Measurements from ENCODE around the gene TCEA3. TPM values are rescaled to one million over a fixed set of nuclear protein-coding genes. Genes with fewer than 3 reads are reported as not detected.

The TCEA3 gene
- total and polyA plus RNA-seq, 2 donors (not counting 3 experiments of a cell fraction or from before 2014, with no cell fraction given): 1.5 to 3.7 TPM

- no TSS peak for BruUV-seq (replicated peaks)
- no peak overlapping the region for H3K4me2 ChIP-seq (ENCODE audit: insufficient read depth, low read length)
- H3K4me3 ChIP-seq (replicated peaks in 1 of 3; ENCODE audit: insufficient read depth in 1 of 3, low read depth in 1 of 3, low read length in 3 of 3): no peak overlapping the region
- H3K27me3 ChIP-seq (ENCODE audit: control insufficient read depth in 2 of 2, insufficient read depth in 2 of 2, low read length in 2 of 2): no peaks in the 10 kb centered on the region
- H3K9me1 ChIP-seq (replicated peaks; ENCODE audit: control insufficient read depth, extremely low read depth, insufficient read depth, low read length): no peaks in the 10 kb centered on the region
- CTCF ChIA-PET: no interaction called here
- dilution Hi-C loops (cut with MboI; ENCODE audit: extremely low pct_ligation_motif_present, low sequenced_read_pairs): no loop called here
- H3K79me2 ChIP-seq (ENCODE audit: control insufficient read depth, insufficient read depth, low read length): no peaks in the 10 kb centered on the region
- DNase-seq (ENCODE audit: low read depth, low spot score) (no peak), FAIRE-seq (no peak)
- peaks cover 23% of the 10 kb centered on the region for H3K4me1 ChIP-seq (ENCODE audit: control insufficient read depth, extremely low read depth, insufficient read depth, low read length)
- no peaks in the 10 kb centered on the region for H3K36me3 ChIP-seq (ENCODE audit: control insufficient read depth in 2 of 2, extremely low read depth in 1 of 2, insufficient read depth in 2 of 2, low read length in 2 of 2)
- no peak overlapping the region for H3K9ac ChIP-seq (replicated peaks; ENCODE audit: extremely low read depth, insufficient read depth, low read length)
- no peaks in the 10 kb centered on the region for H4K20me1 ChIP-seq (replicated peaks; ENCODE audit: control insufficient read depth, extremely low read depth, insufficient read depth, low read length)
- intact Hi-C loops (cut with micrococcal nuclease): no loop called here
- no peak overlapping the region for H2AFZ ChIP-seq (ENCODE audit: low read depth, low read length)
- TF ChIP-seq POLR2AphosphoS5 (IDR thresholded peaks at IDR 0.05; ENCODE audit: insufficient read depth, low read depth, low read length) (no peak), POLR2A (IDR thresholded peaks at IDR 0.05; ENCODE audit: low read depth, low read length) (no peak), GATA2 (IDR thresholded peaks at IDR 0.05; ENCODE audit: insufficient read depth, insufficient read length, low read depth, low read length) (no peak), MAX (IDR thresholded peaks at IDR 0.05; ENCODE audit: insufficient read depth, insufficient read length) (no peak), EZH2 (IDR thresholded peaks at IDR 0.05; ENCODE audit: borderline replicate concordance, low read depth, low read length, severe bottlenecking) (no peak), JUN (IDR thresholded peaks at IDR 0.05; ENCODE audit: borderline replicate concordance, insufficient read depth, insufficient read length, low read depth) (no peak), MYC (IDR thresholded peaks at IDR 0.05; ENCODE audit: low read depth, low read length) (no peak)
- TF ChIP-seq, protein P1, sequence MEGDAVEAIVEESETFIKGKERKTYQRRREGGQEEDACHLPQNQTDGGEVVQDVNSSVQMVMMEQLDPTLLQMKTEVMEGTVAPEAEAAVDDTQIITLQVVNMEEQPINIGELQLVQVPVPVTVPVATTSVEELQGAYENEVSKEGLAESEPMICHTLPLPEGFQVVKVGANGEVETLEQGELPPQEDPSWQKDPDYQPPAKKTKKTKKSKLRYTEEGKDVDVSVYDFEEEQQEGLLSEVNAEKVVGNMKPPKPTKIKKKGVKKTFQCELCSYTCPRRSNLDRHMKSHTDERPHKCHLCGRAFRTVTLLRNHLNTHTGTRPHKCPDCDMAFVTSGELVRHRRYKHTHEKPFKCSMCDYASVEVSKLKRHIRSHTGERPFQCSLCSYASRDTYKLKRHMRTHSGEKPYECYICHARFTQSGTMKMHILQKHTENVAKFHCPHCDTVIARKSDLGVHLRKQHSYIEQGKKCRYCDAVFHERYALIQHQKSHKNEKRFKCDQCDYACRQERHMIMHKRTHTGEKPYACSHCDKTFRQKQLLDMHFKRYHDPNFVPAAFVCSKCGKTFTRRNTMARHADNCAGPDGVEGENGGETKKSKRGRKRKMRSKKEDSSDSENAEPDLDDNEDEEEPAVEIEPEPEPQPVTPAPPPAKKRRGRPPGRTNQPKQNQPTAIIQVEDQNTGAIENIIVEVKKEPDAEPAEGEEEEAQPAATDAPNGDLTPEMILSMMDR (IDR thresholded peaks at IDR 0.05; ENCODE audit: extremely low read depth in 1 of 2, insufficient read depth in 1 of 2, low read depth in 1 of 2, low read length in 2 of 2): no peak
- POLR2A ChIA-PET: no interaction called here
- no peaks in the 10 kb centered on the region for H3K9me3 ChIP-seq (replicated peaks; ENCODE audit: control insufficient read depth, insufficient read depth, low read length)
- H3K27ac ChIP-seq (ENCODE audit: insufficient read depth, low read depth, low read length): no peak overlapping the region
These were observed 28.2 kb downstream of the TCEA3 start for GRCh38 chr1:23396380-23396779.
